SK-N-SH (cell line): ENCODE measurements around the gene WFIKKN1. TPM values are rescaled to one million over a fixed set of nuclear protein-coding genes. Genes with fewer than 3 reads are reported as not detected.

ENCODE experiments used
- CTCF ChIA-PET: fragments of 300-600, 350-600 bp; formaldehyde crosslinking; extraction: SDS; loops from one replicate; lab custom pipeline; 2021; lab: Yijun Ruan, JAX
- POLR2A ChIA-PET: fragments of 350-600 bp; sonication (Branson Sonifier 250); formaldehyde crosslinking; extraction: SDS; loops from one replicate; lab custom pipeline; 2020; ENCODE audit warnings: antibody characterized with exemption, inconsistent platforms; lab: Yijun Ruan, JAX
- DNase-seq: peaks from one replicate; pipeline ENCODE4 v3.0.0; 2012
- H2AFZ ChIP-seq: fragments of 200-600 bp; sonication (generic); 2 replicates; pipeline ENCODE4 v1.8.1; 2016; ENCODE audit warnings: antibody characterized with exemption, mild to moderate bottlenecking, low read depth
- H3F3A ChIP-seq: fragments of 200-600 bp; sonication (generic); replicated peaks from 2 replicates; pipeline ENCODE3; 2016; ENCODE audit warnings: antibody characterized with exemption, mild to moderate bottlenecking; ENCODE audit not compliant: insufficient read depth
- H3K27ac ChIP-seq, 2 experiments: fragments of 200-500 bp in 1 of 2; fragments of 200-600 bp in 1 of 2; sonication (Bioruptor generic) in 1 of 2; sonication (generic), shearing (Covaris generic) in 1 of 2; 2 replicates each; pipeline versions ENCODE4 v1.5.1 to v1.6.1; 2014 to 2016; ENCODE audit warnings: low read depth in 2 of 2, inconsistent platforms in 1 of 2, low read length in 1 of 2, mild to moderate bottlenecking in 1 of 2, mixed read lengths in 1 of 2
- H3K27me3 ChIP-seq: fragments of 200-600 bp; sonication (generic), shearing (Covaris generic); 2 replicates; pipeline ENCODE4 v1.6.1; 2016; ENCODE audit warnings: mixed run types; ENCODE audit not compliant: insufficient read depth
- H3K36me3 ChIP-seq, 2 experiments: fragments of 200-500 bp in 1 of 2; fragments of 200-600 bp in 1 of 2; sonication (Bioruptor generic) in 1 of 2; sonication (generic) in 1 of 2; replicated peaks in 1 of 2; 2 replicates each; pipeline versions ENCODE3 to v1.5.1; 2014 to 2016; ENCODE audit warnings: low read length in 1 of 2, mild to moderate bottlenecking in 1 of 2; ENCODE audit not compliant: insufficient read depth in 2 of 2, control insufficient read depth in 1 of 2
- H3K4me1 ChIP-seq, 2 experiments: fragments of 200-500 bp in 1 of 2; fragments of 200-600 bp in 1 of 2; sonication (Bioruptor generic) in 1 of 2; sonication (generic), shearing (Covaris generic) in 1 of 2; 2 replicates each; pipeline versions ENCODE4 v1.5.1 to v1.6.1; 2014 to 2016; ENCODE audit warnings: low read depth in 1 of 2, low read length in 1 of 2, mixed run types in 1 of 2; ENCODE audit not compliant: insufficient read depth in 2 of 2, control insufficient read depth in 1 of 2
- H3K4me2 ChIP-seq: fragments of 200-600 bp; sonication (generic), shearing (Covaris generic); 2 replicates; pipeline ENCODE4 v1.6.1; 2017; ENCODE audit warnings: mixed run types
- H3K4me3 ChIP-seq, 2 experiments: fragments of 200-500 bp in 1 of 2; fragments of 200-600 bp in 1 of 2; sonication (Bioruptor generic) in 1 of 2; sonication (generic), shearing (Covaris generic) in 1 of 2; 2 replicates each; pipeline versions ENCODE4 v1.5.1 to v1.8.1; 2014 to 2016; ENCODE audit warnings: low read depth in 2 of 2, inconsistent platforms in 1 of 2, low read length in 1 of 2, mild to moderate bottlenecking in 1 of 2, mixed read lengths in 1 of 2, moderate library complexity in 1 of 2
- H3K79me2 ChIP-seq: fragments of 200-600 bp; sonication (generic); 2 replicates; pipeline ENCODE4 v1.8.1; 2017; ENCODE audit warnings: mild to moderate bottlenecking; ENCODE audit not compliant: insufficient read depth
- H3K9ac ChIP-seq: fragments of 200-600 bp; sonication (generic); 2 replicates; pipeline ENCODE4 v1.6.1; 2017; ENCODE audit warnings: mixed run types
- H3K9me2 ChIP-seq: fragments of 200-600 bp; sonication (generic); 2 replicates; pipeline ENCODE4 v1.6.1; 2017; ENCODE audit warnings: mixed run types
- H3K9me3 ChIP-seq: fragments of 200-600 bp; sonication (generic); 2 replicates; pipeline ENCODE4 v1.6.1; 2017; ENCODE audit warnings: mixed run types, mild to moderate bottlenecking, moderate library complexity
- H4K20me1 ChIP-seq: fragments of 200-600 bp; sonication (generic); 2 replicates; pipeline ENCODE4 v1.6.1; 2017; ENCODE audit warnings: mild to moderate bottlenecking, mixed run types; ENCODE audit not compliant: insufficient read depth
- CHD2 ChIP-seq: fragments of 150-350 bp; IDR thresholded peaks from 2 replicates; pipeline ENCODE4 v1.6.1; 2018; ENCODE audit warnings: low read length; ENCODE audit not compliant: partially characterized antibody
- ELF1 ChIP-seq: IDR thresholded peaks from 2 replicates; pipeline ENCODE4 v1.4.0; 2012
- FOSL2 ChIP-seq: IDR thresholded peaks from 2 replicates; pipeline ENCODE4 v1.4.0; 2012; ENCODE audit warnings: low read depth, mild to moderate bottlenecking, moderate library complexity, borderline replicate concordance
- GABPA ChIP-seq: IDR thresholded peaks from 2 replicates; pipeline ENCODE4 v1.4.0; 2012; ENCODE audit warnings: low read depth, mild to moderate bottlenecking
- GATA2 ChIP-seq: sonication (generic); formaldehyde crosslinking; IDR thresholded peaks from 2 replicates; pipeline ENCODE4 v1.5.0; 2020; ENCODE audit warnings: mild to moderate bottlenecking, missing genetic modification reagents
- NRF1 ChIP-seq: IDR thresholded peaks from 2 replicates; pipeline ENCODE4 v1.6.1; 2012; ENCODE audit warnings: low read depth, mild to moderate bottlenecking, low read length
- SIN3A ChIP-seq: IDR thresholded peaks from 2 replicates; pipeline ENCODE4 v1.6.1; 2012; ENCODE audit warnings: low read depth, mild to moderate bottlenecking, low read length, moderate library complexity, borderline replicate concordance
- SMC3 ChIP-seq: IDR thresholded peaks from 2 replicates; pipeline ENCODE4 v1.6.1; 2012; ENCODE audit warnings: low read depth, low read length, improper control_type of control experiment
- YY1 ChIP-seq: IDR thresholded peaks from 2 replicates; pipeline ENCODE4 v1.4.0; 2012; ENCODE audit warnings: low read depth, mild to moderate bottlenecking
- WGBS: methylation state at CpG from one replicate; pipeline ENCODE4 v1.1.6; 2017; ENCODE audit warnings: low lambda C conversion rate; 5-methylcytosine and 5-hydroxymethylcytosine counted together
- polyA plus RNA-seq, 3 experiments: library from polyadenylated mRNA; depleted of rRNA; stranded (reverse); fragments of >200 nt; gene quantifications; 2 replicates each; pipeline ENCODE4 v1.2.3, GENCODE V29; 2012
- TF ChIP-seq, protein P1 (sequence below): IDR thresholded peaks from 2 replicates; pipeline ENCODE4 v1.4.0; 2012; ENCODE audit warnings: low read depth
- TF ChIP-seq, protein P2 (sequence below): fragments of 150-350 bp; IDR thresholded peaks from 2 replicates; pipeline ENCODE4 v1.6.1; 2016; ENCODE audit warnings: mild to moderate bottlenecking, low read depth, low read length
- TF ChIP-seq, protein P3 (sequence below): IDR thresholded peaks from 2 replicates; pipeline ENCODE4 v1.4.0; 2012; ENCODE audit warnings: low read depth, borderline replicate concordance
- TF ChIP-seq, protein P4 (sequence below): IDR thresholded peaks from 2 replicates; pipeline ENCODE4 v1.4.0; 2012; ENCODE audit warnings: low read depth, borderline replicate concordance
- TF ChIP-seq, protein P5 (sequence below): fragments of 150-350 bp; IDR thresholded peaks from 2 replicates; pipeline ENCODE4 v1.6.1; 2017; ENCODE audit warnings: antibody characterized with exemption, low read length, low read depth, borderline replicate concordance
- TF ChIP-seq, protein P6 (sequence below): fragments of 200-600 bp; sonication (generic); IDR thresholded peaks from 2 replicates; pipeline ENCODE4 v1.6.1; 2017; ENCODE audit warnings: antibody characterized with exemption, mild to moderate bottlenecking, moderate library complexity

Gene WFIKKN1
- polyA plus RNA-seq, 1 of the 3 experiments (the other 2 are of a cell fraction) = 0.16 TPM

DNA sequence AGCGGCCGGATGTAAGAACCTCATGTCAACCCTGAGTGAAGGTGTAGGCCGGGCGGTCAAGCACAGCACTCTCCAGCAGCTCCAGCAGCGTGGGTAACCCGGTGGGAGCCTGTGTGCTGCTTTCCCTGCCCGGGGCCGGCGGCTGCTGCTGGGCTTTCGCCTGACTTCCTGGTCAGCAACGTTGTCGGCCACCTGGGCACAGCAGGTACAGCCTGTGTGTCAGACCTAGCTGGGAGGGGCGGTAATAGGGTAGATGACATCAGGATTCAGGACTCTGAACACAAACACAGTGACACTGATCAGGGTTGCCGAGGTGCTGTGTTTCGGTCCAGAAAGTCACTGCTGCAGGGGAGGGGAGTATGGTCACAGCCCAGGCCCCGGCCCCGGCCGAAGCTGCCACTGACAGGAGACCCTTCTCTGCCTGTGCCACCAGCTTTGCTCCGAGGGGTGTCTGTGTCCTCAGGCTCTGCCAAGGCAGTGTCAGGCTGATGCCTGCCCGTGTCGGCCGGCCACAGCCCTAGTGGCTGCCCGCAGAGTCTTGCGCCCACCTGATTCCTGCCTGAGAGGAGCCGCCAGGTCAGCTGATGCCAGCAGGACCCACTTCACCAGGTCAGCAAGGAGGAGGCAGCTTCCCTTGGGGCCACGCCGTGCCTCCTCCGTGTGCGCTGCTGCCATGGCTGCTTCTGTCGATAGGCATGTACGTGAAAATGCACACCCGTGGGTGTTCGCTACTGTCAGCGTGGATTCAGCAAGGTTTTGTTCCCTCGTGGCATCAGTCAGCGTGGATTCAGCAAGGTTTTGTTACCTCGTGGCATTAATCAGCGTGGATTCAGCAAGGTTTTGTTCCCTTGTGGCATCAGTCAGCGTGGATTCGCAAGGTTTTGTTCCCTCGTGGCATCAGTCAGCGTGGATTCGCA, 31.7 kb upstream of the WFIKKN1 start:
- WGBS = 97% methylated on average over 17 of the region's 43 CpGs
- H3K79me2 ChIP-seq = peaks cover 64% of the 10 kb centered on the region
- peaks cover 5% of the 10 kb centered on the region for H3F3A ChIP-seq
- H3K4me2 ChIP-seq = no peak overlapping the region
- TF ChIP-seq YY1 (no peak), SIN3A (no peak), GABPA (no peak)
- TF ChIP-seq, protein P1, sequence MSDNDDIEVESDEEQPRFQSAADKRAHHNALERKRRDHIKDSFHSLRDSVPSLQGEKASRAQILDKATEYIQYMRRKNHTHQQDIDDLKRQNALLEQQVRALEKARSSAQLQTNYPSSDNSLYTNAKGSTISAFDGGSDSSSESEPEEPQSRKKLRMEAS = no peak
- TF ChIP-seq, protein P2, sequence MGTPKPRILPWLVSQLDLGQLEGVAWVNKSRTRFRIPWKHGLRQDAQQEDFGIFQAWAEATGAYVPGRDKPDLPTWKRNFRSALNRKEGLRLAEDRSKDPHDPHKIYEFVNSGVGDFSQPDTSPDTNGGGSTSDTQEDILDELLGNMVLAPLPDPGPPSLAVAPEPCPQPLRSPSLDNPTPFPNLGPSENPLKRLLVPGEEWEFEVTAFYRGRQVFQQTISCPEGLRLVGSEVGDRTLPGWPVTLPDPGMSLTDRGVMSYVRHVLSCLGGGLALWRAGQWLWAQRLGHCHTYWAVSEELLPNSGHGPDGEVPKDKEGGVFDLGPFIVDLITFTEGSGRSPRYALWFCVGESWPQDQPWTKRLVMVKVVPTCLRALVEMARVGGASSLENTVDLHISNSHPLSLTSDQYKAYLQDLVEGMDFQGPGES = no peak
- TF ChIP-seq, protein P3, sequence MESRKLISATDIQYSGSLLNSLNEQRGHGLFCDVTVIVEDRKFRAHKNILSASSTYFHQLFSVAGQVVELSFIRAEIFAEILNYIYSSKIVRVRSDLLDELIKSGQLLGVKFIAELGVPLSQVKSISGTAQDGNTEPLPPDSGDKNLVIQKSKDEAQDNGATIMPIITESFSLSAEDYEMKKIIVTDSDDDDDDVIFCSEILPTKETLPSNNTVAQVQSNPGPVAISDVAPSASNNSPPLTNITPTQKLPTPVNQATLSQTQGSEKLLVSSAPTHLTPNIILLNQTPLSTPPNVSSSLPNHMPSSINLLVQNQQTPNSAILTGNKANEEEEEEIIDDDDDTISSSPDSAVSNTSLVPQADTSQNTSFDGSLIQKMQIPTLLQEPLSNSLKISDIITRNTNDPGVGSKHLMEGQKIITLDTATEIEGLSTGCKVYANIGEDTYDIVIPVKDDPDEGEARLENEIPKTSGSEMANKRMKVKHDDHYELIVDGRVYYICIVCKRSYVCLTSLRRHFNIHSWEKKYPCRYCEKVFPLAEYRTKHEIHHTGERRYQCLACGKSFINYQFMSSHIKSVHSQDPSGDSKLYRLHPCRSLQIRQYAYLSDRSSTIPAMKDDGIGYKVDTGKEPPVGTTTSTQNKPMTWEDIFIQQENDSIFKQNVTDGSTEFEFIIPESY = no peak
- TF ChIP-seq, protein P4, sequence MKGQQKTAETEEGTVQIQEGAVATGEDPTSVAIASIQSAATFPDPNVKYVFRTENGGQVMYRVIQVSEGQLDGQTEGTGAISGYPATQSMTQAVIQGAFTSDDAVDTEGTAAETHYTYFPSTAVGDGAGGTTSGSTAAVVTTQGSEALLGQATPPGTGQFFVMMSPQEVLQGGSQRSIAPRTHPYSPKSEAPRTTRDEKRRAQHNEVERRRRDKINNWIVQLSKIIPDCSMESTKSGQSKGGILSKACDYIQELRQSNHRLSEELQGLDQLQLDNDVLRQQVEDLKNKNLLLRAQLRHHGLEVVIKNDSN = no peak
- TF ChIP-seq, all 33 proteins: peak for 0
- peaks cover 0 to 6% of the 10 kb centered on the region in 2 experiments; a peak in 1 of 4 replicates for H3K4me1 ChIP-seq
- no peak overlapping the region for H3K9ac ChIP-seq
- H3K9me3 ChIP-seq = no peaks in the 10 kb centered on the region
- H3K27me3 ChIP-seq = no peaks in the 10 kb centered on the region
- no peak for DNase-seq
- peaks cover 19% of the 10 kb centered on the region; the same call in 1 of the 2 replicates for H4K20me1 ChIP-seq
- H3K9me2 ChIP-seq = no peaks in the 10 kb centered on the region
- POLR2A ChIA-PET = no interaction called here
- CTCF ChIA-PET = interaction anchor here (1.9 kb wide), 2 partner anchors 9 to 11 kb away, joined by 6 to 7 read pairs; partner anchors contain the start of gene RAB40C
- H2AFZ ChIP-seq = no peak overlapping the region
- no peak overlapping the region for H3K4me3 ChIP-seq
- no peak overlapping the region for H3K27ac ChIP-seq
- H3K36me3 ChIP-seq = peaks cover 2 to 3% of the 10 kb centered on the region in 2 experiments

DNA sequence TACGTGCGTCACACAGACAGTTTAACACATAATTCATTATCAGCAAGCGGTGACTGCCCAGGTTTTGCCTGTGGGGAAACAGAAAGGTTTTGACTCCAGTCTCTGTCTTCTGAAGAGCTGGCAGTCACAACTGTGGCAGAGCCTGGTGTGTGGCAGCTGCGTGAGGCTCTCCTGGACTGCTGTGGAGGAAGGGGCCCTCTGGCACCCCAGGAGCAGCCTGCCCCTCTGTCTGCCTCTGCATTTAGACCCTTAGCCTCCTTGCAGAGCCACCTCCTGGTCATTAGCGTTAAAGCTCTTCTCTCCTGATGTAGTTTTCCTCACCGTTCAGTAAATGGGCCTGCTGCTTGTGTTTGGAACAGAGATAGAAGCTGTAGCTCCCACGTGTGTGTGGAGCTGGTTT, 30.0 kb upstream of the WFIKKN1 start:
- DNase-seq = peak; percentile 70
- peaks cover 0 to 6% of the 10 kb centered on the region in 2 experiments; a peak in 1 of 4 replicates for H3K4me1 ChIP-seq
- H3K9ac ChIP-seq = no peak overlapping the region
- H3K4me3 ChIP-seq = no peak overlapping the region; a peak in 1 of 4 replicates
- no peak overlapping the region for H3K27ac ChIP-seq
- 60% methylated on average over 7 of the region's 7 CpGs for WGBS
- no peak overlapping the region for H2AFZ ChIP-seq
- peaks cover 2 to 11% of the 10 kb centered on the region in 2 experiments for H3K36me3 ChIP-seq
- peaks cover 11% of the 10 kb centered on the region; the same call in 1 of the 2 replicates for H4K20me1 ChIP-seq
- H3F3A ChIP-seq = peaks cover 5% of the 10 kb centered on the region
- ChIA-PET CTCF (interaction anchor here (0.9 to 1.9 kb wide), 9 partner anchors 8 to 209 kb away, joined by 3 to 11 read pairs (median 4); partner anchors contain the start of gene RAB40C), POLR2A (no interaction called here)
- H3K79me2 ChIP-seq = peaks cover 66% of the 10 kb centered on the region
- no peaks in the 10 kb centered on the region for H3K27me3 ChIP-seq
- H3K4me2 ChIP-seq = no peak overlapping the region
- H3K9me3 ChIP-seq = no peaks in the 10 kb centered on the region
- H3K9me2 ChIP-seq = no peaks in the 10 kb centered on the region
- TF ChIP-seq ELF1 (no peak), GATA2 (CRISPR knock-in tag) (no peak), SIN3A (no peak), NRF1 (no peak), CHD2 (no peak), FOSL2 (no peak), SMC3 (peak; percentile 26; the same call in 1 of the 2 replicates)
- TF ChIP-seq, protein P5, sequence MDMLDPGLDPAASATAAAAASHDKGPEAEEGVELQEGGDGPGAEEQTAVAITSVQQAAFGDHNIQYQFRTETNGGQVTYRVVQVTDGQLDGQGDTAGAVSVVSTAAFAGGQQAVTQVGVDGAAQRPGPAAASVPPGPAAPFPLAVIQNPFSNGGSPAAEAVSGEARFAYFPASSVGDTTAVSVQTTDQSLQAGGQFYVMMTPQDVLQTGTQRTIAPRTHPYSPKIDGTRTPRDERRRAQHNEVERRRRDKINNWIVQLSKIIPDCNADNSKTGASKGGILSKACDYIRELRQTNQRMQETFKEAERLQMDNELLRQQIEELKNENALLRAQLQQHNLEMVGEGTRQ = no peak
- TF ChIP-seq, protein P6, sequence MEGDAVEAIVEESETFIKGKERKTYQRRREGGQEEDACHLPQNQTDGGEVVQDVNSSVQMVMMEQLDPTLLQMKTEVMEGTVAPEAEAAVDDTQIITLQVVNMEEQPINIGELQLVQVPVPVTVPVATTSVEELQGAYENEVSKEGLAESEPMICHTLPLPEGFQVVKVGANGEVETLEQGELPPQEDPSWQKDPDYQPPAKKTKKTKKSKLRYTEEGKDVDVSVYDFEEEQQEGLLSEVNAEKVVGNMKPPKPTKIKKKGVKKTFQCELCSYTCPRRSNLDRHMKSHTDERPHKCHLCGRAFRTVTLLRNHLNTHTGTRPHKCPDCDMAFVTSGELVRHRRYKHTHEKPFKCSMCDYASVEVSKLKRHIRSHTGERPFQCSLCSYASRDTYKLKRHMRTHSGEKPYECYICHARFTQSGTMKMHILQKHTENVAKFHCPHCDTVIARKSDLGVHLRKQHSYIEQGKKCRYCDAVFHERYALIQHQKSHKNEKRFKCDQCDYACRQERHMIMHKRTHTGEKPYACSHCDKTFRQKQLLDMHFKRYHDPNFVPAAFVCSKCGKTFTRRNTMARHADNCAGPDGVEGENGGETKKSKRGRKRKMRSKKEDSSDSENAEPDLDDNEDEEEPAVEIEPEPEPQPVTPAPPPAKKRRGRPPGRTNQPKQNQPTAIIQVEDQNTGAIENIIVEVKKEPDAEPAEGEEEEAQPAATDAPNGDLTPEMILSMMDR = peak; percentile 30; the same call in 1 of the 2 replicates
- TF ChIP-seq, protein P2 = no peak
